SH-SY5Y (cell line): ENCODE measurements around the gene CHST10.

Experiments
- GATA2 ChIP-seq: IDR thresholded peaks from 2 replicates; pipeline ENCODE4 v1.6.1; 2011; ENCODE audit warnings: mild to moderate bottlenecking, low read depth, low read length
- GATA3 ChIP-seq: IDR thresholded peaks from 2 replicates; pipeline ENCODE4 v1.6.1; 2011; ENCODE audit warnings: low read depth, mild to moderate bottlenecking, low read length, moderate library complexity

CHST10 gene

DNA sequence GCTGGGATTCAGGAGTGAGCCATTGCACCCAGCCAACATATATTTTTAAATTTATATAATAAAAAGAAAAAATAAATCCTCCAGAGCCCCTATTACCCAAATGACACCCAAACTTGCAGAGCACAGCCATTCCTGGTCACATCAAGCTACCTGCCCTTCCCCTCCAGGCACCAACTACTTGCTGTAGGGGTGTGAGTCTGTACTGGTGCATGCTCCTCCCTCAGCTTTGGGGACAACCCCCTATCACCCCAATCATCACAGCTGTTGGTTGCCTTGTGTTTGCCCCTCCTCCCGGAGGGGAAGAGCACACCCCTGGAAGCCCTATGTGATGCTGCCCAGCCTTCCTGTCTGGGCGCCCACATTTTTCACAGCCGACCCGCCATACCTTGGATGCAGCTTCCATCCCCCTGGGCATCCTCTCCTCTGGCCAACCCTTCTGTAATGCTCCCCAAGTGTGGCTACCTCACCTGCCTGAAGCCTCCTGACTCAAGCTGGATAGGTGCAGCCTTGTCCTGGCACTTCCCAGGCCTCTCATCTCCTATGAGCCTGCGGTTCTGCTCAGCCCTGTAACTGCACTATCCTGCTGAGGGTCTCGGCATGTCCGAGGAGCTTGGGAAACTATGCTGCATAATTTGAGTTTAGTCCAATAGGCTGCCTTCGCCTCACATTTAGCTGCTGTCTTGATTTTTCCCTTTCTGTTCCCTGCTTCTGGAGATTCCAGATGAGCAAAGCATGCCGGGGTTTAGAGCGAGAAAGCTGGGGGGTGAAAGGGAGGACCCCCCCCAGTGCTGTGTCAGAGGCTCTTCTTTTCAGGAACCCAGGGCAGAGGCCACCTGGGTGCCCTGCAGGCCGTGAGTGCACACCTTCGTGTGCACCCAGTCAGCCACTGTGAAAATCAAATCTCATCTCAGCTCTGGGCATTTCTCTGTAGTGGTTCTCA, 27.2 kb downstream of the CHST10 start:
- no peak for TF ChIP-seq GATA3

DNA sequence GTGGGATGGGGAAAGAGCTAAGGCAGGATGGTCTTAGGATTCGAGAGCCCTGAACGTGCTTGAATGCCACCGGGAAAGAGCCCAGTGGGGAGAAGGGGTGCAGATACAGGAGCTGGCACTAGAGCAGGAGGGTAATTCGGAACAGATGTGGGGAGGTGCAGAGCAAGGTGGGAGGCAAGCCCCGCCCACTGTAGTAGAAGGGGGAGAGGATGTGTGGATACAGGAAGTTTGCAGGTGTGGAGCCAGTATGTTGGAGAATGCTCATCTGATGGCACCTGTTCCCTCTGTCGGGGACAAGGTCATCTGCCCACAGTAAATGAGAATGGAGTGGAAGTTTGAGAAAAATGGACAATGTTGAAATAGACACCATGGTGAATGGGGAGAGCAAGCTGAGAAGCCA, 28.8 kb downstream of the CHST10 start:
- TF ChIP-seq GATA2 (no peak), GATA3 (no peak)

GRCh38 chr2:100383954-100384353, 33.5 kb downstream of the CHST10 start:
- TF ChIP-seq GATA2 (no peak), GATA3 (no peak)

- TF ChIP-seq GATA2 (no peak), GATA3 (no peak)
Observed at GRCh38 chr2:100383306-100383705, 34.2 kb downstream of the CHST10 start.

GRCh38 chr2:100381240-100381639, 36.2 kb downstream of the CHST10 start:
- TF ChIP-seq GATA2 (no peak), GATA3 (no peak)

- TF ChIP-seq GATA2 (no peak), GATA3 (no peak)
Observed at GRCh38 chr2:100380681-100381080, 36.8 kb downstream of the CHST10 start.

GRCh38 chr2:100376836-100377235, 40.6 kb downstream of the CHST10 start:
- no peak for TF ChIP-seq GATA3
- no peak for TF ChIP-seq GATA2

DNA sequence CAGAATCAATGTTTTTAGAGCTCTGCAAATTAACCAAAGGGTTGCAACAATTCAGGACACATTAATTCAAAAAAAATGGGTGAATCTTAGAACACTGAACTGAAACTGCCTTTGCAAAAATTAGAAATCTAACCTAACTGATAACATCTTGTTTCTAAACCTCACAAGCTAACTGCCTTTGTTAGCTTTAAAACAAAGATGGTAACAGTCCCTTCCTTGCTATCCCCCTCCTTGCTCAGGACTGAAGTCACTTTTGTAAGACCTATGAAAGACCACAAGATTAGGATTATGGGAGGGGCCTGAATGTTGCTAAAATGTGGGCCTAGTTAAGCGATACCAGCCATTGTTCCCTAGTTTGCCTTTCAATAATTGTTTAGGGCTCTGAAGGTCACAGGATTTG, 50.3 kb downstream of the CHST10 start:
- TF ChIP-seq GATA2 (no peak), GATA3 (no peak)

DNA sequence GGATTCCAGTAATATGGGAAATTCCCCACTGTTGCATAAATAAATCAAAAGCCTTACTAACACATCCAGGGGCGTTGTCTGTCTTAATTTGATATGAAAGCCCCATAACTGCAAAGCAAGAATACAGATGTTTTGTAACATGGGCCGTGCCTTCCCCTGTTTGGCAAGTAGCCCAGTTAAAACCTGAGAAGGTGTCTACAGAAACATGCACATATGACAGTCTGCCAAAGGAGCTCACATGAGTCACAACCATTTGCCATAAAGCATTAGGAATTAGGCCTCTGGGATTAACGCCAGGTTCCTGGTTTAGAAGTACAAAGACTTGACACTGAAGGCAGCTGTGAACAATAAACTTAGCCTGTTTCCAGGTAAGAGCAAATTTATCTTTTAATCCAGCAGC, 52.0 kb downstream of the CHST10 start:
- no peak for TF ChIP-seq GATA3
- no peak for TF ChIP-seq GATA2

- TF ChIP-seq GATA2 (no peak), GATA3 (no peak)
Observed at GRCh38 chr2:100359576-100359975, 57.9 kb downstream of the CHST10 start.

- TF ChIP-seq GATA3 (no peak), GATA2 (no peak)
Observed at GRCh38 chr2:100358554-100358953, 58.9 kb downstream of the CHST10 start.

DNA sequence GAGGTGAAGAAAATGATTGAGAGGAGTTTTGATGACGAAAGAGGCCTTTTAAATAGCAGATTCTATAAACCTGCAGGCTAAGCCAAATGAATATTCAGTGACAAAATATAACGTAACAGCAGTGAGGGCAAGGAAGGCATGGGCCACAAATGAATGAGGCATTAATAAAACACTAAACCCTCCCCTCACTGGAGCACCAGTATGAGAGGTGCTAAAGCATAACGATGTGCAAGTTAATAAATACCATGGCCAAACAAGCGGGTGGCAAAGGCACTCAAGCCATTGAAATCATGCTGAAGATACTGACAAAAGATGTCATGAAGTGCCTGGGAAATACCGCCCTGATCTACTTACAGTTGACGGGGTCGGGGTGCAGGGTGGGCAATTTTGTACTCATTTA, 64.9 kb downstream of the CHST10 start:
- TF ChIP-seq GATA3 (no peak), GATA2 (no peak)

DNA sequence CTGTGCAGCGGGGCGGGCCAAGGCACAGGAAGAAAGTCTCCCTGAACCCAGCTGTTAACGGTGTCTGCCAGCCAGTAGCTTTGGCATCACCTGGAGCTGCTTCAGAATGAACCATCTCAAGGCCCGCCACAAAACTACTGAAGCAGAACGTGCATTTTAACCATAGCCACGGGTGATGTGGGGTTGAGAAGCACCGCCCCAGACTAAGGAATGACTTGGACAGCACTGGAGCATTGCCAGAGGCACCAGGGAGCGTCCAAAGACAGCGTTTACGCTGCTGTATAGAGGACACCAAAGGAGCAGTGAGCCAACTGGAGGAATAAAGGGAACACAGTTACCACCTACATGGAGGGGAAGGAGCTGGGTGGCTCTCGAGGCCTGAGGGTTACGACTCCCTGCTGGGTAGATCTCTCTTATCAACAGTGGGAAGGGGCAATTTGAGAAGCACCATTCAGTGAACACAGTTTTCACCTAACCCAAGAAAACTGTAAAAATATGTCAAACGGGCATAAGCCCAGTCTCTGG, 66.7 kb downstream of the CHST10 start:
- TF ChIP-seq GATA2 (no peak), GATA3 (no peak)

DNA sequence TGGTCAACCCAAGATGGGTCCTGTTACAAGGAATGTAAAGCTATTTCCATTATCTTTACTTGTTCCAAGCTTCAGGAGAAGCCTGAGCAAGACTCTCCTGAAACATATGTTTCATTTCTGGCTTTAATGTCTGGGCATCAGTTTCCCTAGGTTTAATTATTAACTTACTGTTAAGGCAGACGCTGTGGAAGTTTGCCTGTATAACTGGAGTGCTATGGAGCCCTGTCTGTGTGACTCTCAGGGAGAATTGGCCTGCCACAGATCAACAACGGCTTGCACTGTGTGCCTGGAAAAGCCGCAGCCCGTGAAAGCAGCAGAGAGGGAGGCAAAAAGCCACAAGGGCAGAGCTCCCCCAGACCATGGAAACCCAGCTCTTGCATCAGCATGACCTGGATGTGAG, 73.0 kb downstream of the CHST10 start:
- TF ChIP-seq GATA3 (no peak), GATA2 (no peak)
